K562 (cell line): ENCODE results near the gene HIVEP3. TPM values are rescaled to one million over a fixed set of nuclear protein-coding genes. Genes with fewer than 3 reads are reported as not detected.

Experiments used
- ATAC-seq: fragments of 200-7000 bp; cut with Tn5 transposase; 3 replicates; pipeline ENCODE4 v1.9.1; 2020; ENCODE audit warnings: moderate library complexity
- BruUV-seq: library from RNA; stranded (reverse); fragments of 400-500 nt; replicated peaks from 2 replicates; lab custom pipeline; 2021; lab: Mats Ljungman, UMichigan
- CTCF ChIA-PET: fragments of 300-600 bp; formaldehyde crosslinking; extraction: SDS; loops from one replicate; lab custom pipeline; 2021; ENCODE audit warnings: low intra/inter-chr PET ratio; lab: Yijun Ruan, JAX
- POLR2A ChIA-PET: fragments of 300-600, 350-650 bp; sonication (Branson Sonifier 250); formaldehyde crosslinking; extraction: SDS; loops from one replicate; lab custom pipeline; 2021; ENCODE audit warnings: antibody characterized with exemption, inconsistent platforms; lab: Yijun Ruan, JAX
- DNase-seq, 4 experiments: peaks; one replicate each; pipeline versions ENCODE4 v3.0.0 to v3.0.0-alpha.2; 2011 to 2018; ENCODE audit warnings: low spot score in 3 of 4, mixed read lengths in 3 of 4; ENCODE audit errors: extremely low read depth in 1 of 4
- FAIRE-seq: peaks from 2 replicates; lab custom pipeline; 2011; peaks lifted over from hg19 to GRCh38; lab: Jason Lieb, UNC
- H2AFZ ChIP-seq: 2 replicates; pipeline ENCODE4 v1.6.0; 2011; ENCODE audit warnings: low read depth, low read length, control low read depth, inconsistent platforms
- H3K27ac ChIP-seq: fragments of 200-600 bp; 3 replicates; pipeline ENCODE4 v1.8.0; 2011; ENCODE audit warnings: low read depth, mild to moderate bottlenecking, control low read depth, inconsistent platforms, low read length, moderate library complexity, mixed read lengths; ENCODE audit errors: extremely low read depth
- H3K27me3 ChIP-seq, 2 experiments: fragments of 300-600 bp in 1 of 2; 2 replicates in 1 of 2; 3 replicates in 1 of 2; pipeline versions ENCODE4 v1.6.0 to v1.8.0; 2011; ENCODE audit warnings: inconsistent platforms in 2 of 2, low read length in 2 of 2, mild to moderate bottlenecking in 1 of 2, mixed read lengths in 1 of 2, moderate library complexity in 1 of 2; ENCODE audit not compliant: control insufficient read depth in 2 of 2, insufficient read depth in 2 of 2
- H3K36me3 ChIP-seq: fragments of 300-600 bp; 3 replicates; pipeline ENCODE4 v1.8.0; 2011; ENCODE audit warnings: mild to moderate bottlenecking, low read length, inconsistent platforms; ENCODE audit not compliant: control insufficient read depth, insufficient read depth
- H3K4me1 ChIP-seq, 2 experiments: fragments of 200-600 bp in 1 of 2; replicated peaks in 1 of 2; 2 replicates in 1 of 2; 3 replicates in 1 of 2; pipeline versions ENCODE4 v1.5.1 to v1.8.0; 2011; ENCODE audit warnings: inconsistent platforms in 2 of 2, low read length in 2 of 2, mild to moderate bottlenecking in 1 of 2, mixed read lengths in 1 of 2, moderate library complexity in 1 of 2; ENCODE audit not compliant: control insufficient read depth in 2 of 2, insufficient read depth in 2 of 2
- H3K4me2 ChIP-seq: 2 replicates; pipeline ENCODE4 v1.6.1; 2011; ENCODE audit warnings: low read length, control low read depth, inconsistent platforms, mixed read lengths; ENCODE audit not compliant: insufficient read depth
- H3K4me3 ChIP-seq: fragments of 200-600 bp; sonication (generic), shearing (Covaris generic); 2 replicates; pipeline ENCODE4 v1.5.1; 2016; ENCODE audit warnings: control low read depth, inconsistent platforms
- H3K79me2 ChIP-seq: fragments of 200-600 bp; 3 replicates; pipeline ENCODE4 v1.8.0; 2011; ENCODE audit warnings: low read length, inconsistent platforms; ENCODE audit not compliant: control insufficient read depth, insufficient read depth
- H3K9ac ChIP-seq, 2 experiments: 2 replicates each; pipeline versions ENCODE4 v1.6.0 to v1.6.1; 2011; ENCODE audit warnings: low read depth in 2 of 2, low read length in 2 of 2, control low read depth in 1 of 2, inconsistent platforms in 1 of 2, mild to moderate bottlenecking in 1 of 2, mixed read lengths in 1 of 2; ENCODE audit not compliant: insufficient read depth in 1 of 2
- H3K9me1 ChIP-seq: one replicate; pipeline ENCODE4 v1.6.0; 2011; ENCODE audit warnings: inconsistent platforms, mild to moderate bottlenecking, low read length, moderate library complexity; ENCODE audit not compliant: control insufficient read depth, insufficient read depth
- H3K9me3 ChIP-seq: replicated peaks from 2 replicates; pipeline ENCODE4 v1.5.1; 2011; ENCODE audit warnings: low read depth, low read length, inconsistent platforms; ENCODE audit not compliant: control insufficient read depth, insufficient read depth
- H4K20me1 ChIP-seq: replicated peaks from 2 replicates; pipeline ENCODE4 v1.6.1; 2011; ENCODE audit warnings: low read length, inconsistent platforms, mixed read lengths; ENCODE audit not compliant: control insufficient read depth, insufficient read depth
- BHLHE40 ChIP-seq: IDR thresholded peaks from 2 replicates; pipeline ENCODE4 v1.6.1; 2011; ENCODE audit warnings: low read length, improper control_type of control experiment
- CBFB ChIP-seq: sonication (generic); formaldehyde crosslinking; IDR thresholded peaks from 2 replicates; pipeline ENCODE4 v1.4.0; 2020; ENCODE audit warnings: mild to moderate bottlenecking, missing genetic modification reagents
- CREB3L1 ChIP-seq: fragments of 450-650 bp; IDR thresholded peaks from 2 replicates; pipeline ENCODE4 v1.6.1; 2014; ENCODE audit warnings: low read depth, mild to moderate bottlenecking, moderate library complexity, borderline replicate concordance
- DACH1 ChIP-seq: fragments of 450-650 bp; IDR thresholded peaks from 2 replicates; pipeline ENCODE4 v1.6.1; 2018; ENCODE audit not compliant: partially characterized antibody
- HNRNPL ChIP-seq: fragments of 200-400 bp; formaldehyde crosslinking; IDR thresholded peaks from 2 replicates; pipeline ENCODE4 v1.6.1; 2017; ENCODE audit warnings: low read depth, mild to moderate bottlenecking, low read length
- HNRNPLL ChIP-seq: fragments of 200-400 bp; formaldehyde crosslinking; IDR thresholded peaks from 2 replicates; pipeline ENCODE4 v1.6.1; 2017; ENCODE audit warnings: low read length, low read depth, mild to moderate bottlenecking; ENCODE audit not compliant: poor library complexity, severe bottlenecking
- PURB ChIP-seq: sonication (generic); formaldehyde crosslinking; IDR thresholded peaks from 2 replicates; pipeline ENCODE4 v1.9.0; 2021; ENCODE audit warnings: low read depth, mild to moderate bottlenecking, missing genetic modification reagents
- RUNX1 ChIP-seq: sonication (generic); IDR thresholded peaks from 2 replicates; pipeline ENCODE4 v1.6.1; 2016; ENCODE audit warnings: antibody characterized with exemption, low read depth
- SIN3B ChIP-seq: fragments of 450-650 bp; IDR thresholded peaks from 2 replicates; pipeline ENCODE4 v1.6.1; 2017; ENCODE audit warnings: low read depth, mild to moderate bottlenecking, moderate library complexity
- SPI1 ChIP-seq: IDR thresholded peaks from 2 replicates; pipeline ENCODE4 v1.6.1; 2011; ENCODE audit warnings: low read depth, low read length, control low read depth, borderline replicate concordance
- YBX1 ChIP-seq: fragments of 450-650 bp; IDR thresholded peaks from 2 replicates; pipeline ENCODE4 v1.7.1; 2016; ENCODE audit warnings: mild to moderate bottlenecking
- ZBED1 ChIP-seq: IDR thresholded peaks from 2 replicates; pipeline ENCODE4 v1.6.1; 2014
- ZKSCAN1 ChIP-seq: fragments of 150-350 bp; IDR thresholded peaks from 2 replicates; pipeline ENCODE4 v1.6.1; 2016; ENCODE audit warnings: low read depth, low read length
- ZNF140 ChIP-seq: fragments of 250-450 bp; sonication (Bioruptor Pico); IDR thresholded peaks from 2 replicates; pipeline ENCODE4 v1.8.0; 2021; ENCODE audit warnings: moderate library complexity, mild to moderate bottlenecking, inconsistent platforms
- WGBS: fragments of 100-300 bp; shearing (Covaris generic); methylation state at CpG from one replicate; pipeline ENCODE4 v1.1.6; 2016; ENCODE audit warnings: low coverage, mixed read lengths; ENCODE audit not compliant: insufficient coverage; ENCODE audit errors: missing lambda C conversion rate; 5-methylcytosine and 5-hydroxymethylcytosine counted together
- in situ Hi-C: fragments of 300-500 bp; cut with MboI; formaldehyde crosslinking; loops from 4 replicates; pipeline ENCODE4 v1.15.0; 2018; ENCODE audit warnings: inconsistent platforms, mixed read lengths
- intact Hi-C: fragments of 100-400 bp; cut with micrococcal nuclease; formaldehyde crosslinking; loops from 2 replicates; pipeline ENCODE4 v1.14.2; 2022
- polyA plus RNA-seq, 8 experiments: library from polyadenylated mRNA; depleted of rRNA in 4 of 8; stranded (reverse) in 5 of 8; unstranded in 3 of 8; fragments of >200 nt; fragmentation: Nextera tagmentation in 2 of 8; fragmentation: Illumina TruSeq in 1 of 8; extraction: Ambion mirVana in 2 of 8; extraction: Trizol in 1 of 8; gene quantifications; 2 replicates each; pipeline versions ENCODE4 v1.2.1 to v1.2.3, GENCODE V29; 2011 to 2014; ENCODE audit warnings: inconsistent platforms in 1 of 8, missing spikeins in 1 of 8
- total RNA-seq, 7 experiments: library from RNA; depleted of rRNA in 6 of 7; stranded (reverse); fragments of >200 nt in 6 of 7; fragmentation: Illumina TruSeq in 2 of 7; extraction: Trizol in 2 of 7; gene quantifications; 2 replicates each; pipeline versions ENCODE4 v1.2.1 to v1.2.3, GENCODE V29; 2011 to 2021; ENCODE audit warnings: low replicate concordance in 1 of 7
- TF ChIP-seq, protein P1 (sequence below): fragments of 450-650 bp; formaldehyde crosslinking; IDR thresholded peaks from 2 replicates; pipeline ENCODE4 v1.4.0; 2022; ENCODE audit warnings: missing genetic modification characterization

The HIVEP3 gene
- total and polyA plus RNA-seq, 9 of the 15 experiments (the other 6 are each of a cell fraction or from before 2014, with no cell fraction given) = 0.09 to 0.58 (median 0.34) TPM; not detected in 1

DNA sequence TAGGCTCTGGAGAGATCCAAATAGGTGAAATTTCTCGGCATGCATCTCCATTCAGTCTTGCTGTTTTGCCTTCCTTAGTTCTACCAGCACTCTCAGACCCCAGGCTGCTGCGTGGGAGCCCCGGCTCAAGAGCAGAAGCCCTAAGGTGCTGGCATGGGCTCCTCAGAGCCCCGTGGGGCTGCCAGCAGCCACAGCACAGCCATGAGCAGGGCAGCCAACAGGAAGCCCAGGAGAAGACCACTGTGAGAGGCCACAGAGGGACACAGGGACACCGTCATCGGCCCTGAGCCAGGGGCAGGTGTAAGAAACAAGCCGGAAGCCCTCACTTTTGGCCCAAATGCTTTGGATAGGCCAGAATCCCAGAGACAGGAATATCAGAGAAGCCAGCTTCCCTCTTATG, 66.6 kb downstream of the HIVEP3 start:
- TF ChIP-seq HNRNPLL = no peak
- Histone ChIP-seq H3K4me3 (no peak overlapping the region), H3K9me3 (no peaks in the 10 kb centered on the region), H3K79me2 (no peaks in the 10 kb centered on the region), H3K4me1 (0 out of 5 replicates have a peak, but pooled peaks cover 0 to 3% of the 10 kb centered on the region in 2 experiments), H3K27ac (no peak overlapping the region), H3K9ac (no peak overlapping the region), H3K4me2 (no peak overlapping the region), H3K9me1 (no peaks in the 10 kb centered on the region), H4K20me1 (0 out of 2 replicates have a peak, but pooled peaks cover 3% of the 10 kb centered on the region), H3K36me3 (no peaks in the 10 kb centered on the region), H2AFZ (no peak overlapping the region), H3K27me3 (peaks cover 5 to 32% of the 10 kb centered on the region in 2 experiments; a peak in 3 of 5 replicates)
- intact Hi-C loops = no loop called here
- under 1% methylated on average over 7 of the region's 7 CpGs for WGBS
- in situ Hi-C loops = no loop called here
- FAIRE-seq (no peak), ATAC-seq (no peak), DNase-seq (no peak)
- BruUV-seq = no TSS peak
- CTCF ChIA-PET = no interaction called here
- POLR2A ChIA-PET = interaction anchor here (1.3 kb wide), 1 partner anchor 10 kb away, joined by 3 read pairs; no protein-coding TSS in a partner anchor

DNA sequence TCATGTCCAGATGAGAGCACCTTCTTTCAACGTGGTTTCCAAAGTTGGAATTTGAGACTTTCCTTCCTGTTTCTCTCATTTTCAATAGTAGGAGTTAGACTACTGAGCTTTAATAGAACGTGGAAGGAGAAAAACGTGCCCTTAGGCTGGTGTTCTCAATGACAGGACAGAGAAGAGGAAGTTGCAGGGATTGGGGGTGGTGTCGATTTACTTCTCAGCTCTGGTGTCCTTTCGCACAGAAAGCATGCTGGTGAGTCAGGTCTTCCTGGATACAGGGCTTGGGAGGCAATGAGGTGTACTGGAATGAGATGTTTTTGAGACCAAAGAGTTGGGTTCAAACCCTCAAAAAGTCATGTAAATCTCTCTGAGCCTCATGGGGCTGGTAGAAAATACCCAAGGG, 67.1 kb downstream of the HIVEP3 start:
- H3K79me2 ChIP-seq = no peaks in the 10 kb centered on the region
- ATAC-seq (no peak), DNase-seq (no peak), FAIRE-seq (no peak)
- no peak overlapping the region for H3K4me3 ChIP-seq
- H2AFZ ChIP-seq = no peak overlapping the region
- no peaks in the 10 kb centered on the region for H3K9me3 ChIP-seq
- WGBS = 1% methylated on average over 5 of the region's 5 CpGs
- BruUV-seq = no TSS peak
- H3K4me2 ChIP-seq = no peak overlapping the region
- H3K36me3 ChIP-seq = no peaks in the 10 kb centered on the region
- no peak for TF ChIP-seq YBX1
- TF ChIP-seq ZNF140 (CRISPR knock-in tag) = no peak
- TF ChIP-seq RUNX1 = no peak
- TF ChIP-seq SPI1 = 0 out of 2 replicates have a peak, but pooled peaks have one; percentile 1
- TF ChIP-seq PURB (CRISPR knock-in tag) = no peak
- TF ChIP-seq CREB3L1 = no peak
- TF ChIP-seq, protein P1, sequence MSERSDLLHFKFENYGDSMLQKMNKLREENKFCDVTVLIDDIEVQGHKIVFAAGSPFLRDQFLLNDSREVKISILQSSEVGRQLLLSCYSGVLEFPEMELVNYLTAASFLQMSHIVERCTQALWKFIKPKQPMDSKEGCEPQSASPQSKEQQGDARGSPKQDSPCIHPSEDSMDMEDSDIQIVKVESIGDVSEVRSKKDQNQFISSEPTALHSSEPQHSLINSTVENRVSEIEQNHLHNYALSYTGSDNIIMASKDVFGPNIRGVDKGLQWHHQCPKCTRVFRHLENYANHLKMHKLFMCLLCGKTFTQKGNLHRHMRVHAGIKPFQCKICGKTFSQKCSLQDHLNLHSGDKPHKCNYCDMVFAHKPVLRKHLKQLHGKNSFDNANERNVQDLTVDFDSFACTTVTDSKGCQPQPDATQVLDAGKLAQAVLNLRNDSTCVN (CRISPR knock-in tag) = no peak
- no peak for TF ChIP-seq HNRNPL
- TF ChIP-seq ZBED1 = no peak
- TF ChIP-seq CBFB = no peak
- TF ChIP-seq ZKSCAN1 = no peak
- TF ChIP-seq SIN3B = no peak
- TF ChIP-seq BHLHE40 = peak; percentile 62
- no peak for TF ChIP-seq DACH1
- H3K9me1 ChIP-seq = no peaks in the 10 kb centered on the region
- H3K9ac ChIP-seq = no peak overlapping the region
- H4K20me1 ChIP-seq = 0 out of 2 replicates have a peak, but pooled peaks cover 3% of the 10 kb centered on the region
- CTCF ChIA-PET = no interaction called here
- in situ Hi-C loops = no loop called here
- H3K27me3 ChIP-seq = peaks cover 4 to 31% of the 10 kb centered on the region in 2 experiments; a peak in 3 of 5 replicates
- 0 out of 5 replicates have a peak, but pooled peaks cover 0 to 3% of the 10 kb centered on the region in 2 experiments for H3K4me1 ChIP-seq
- intact Hi-C loops = no loop called here
- H3K27ac ChIP-seq = no peak overlapping the region
- POLR2A ChIA-PET = interaction anchor here (0.6 to 1.3 kb wide), 2 partner anchors 9 to 55 kb away, joined by 3 read pairs; no protein-coding TSS in a partner anchor
